ENCODE data around the gene KLHL14.

GRCh38 chr18:32698153-32698552 lies 74.7 kb downstream of the KLHL14 start:
- TF ChIP-seq REST (IDR thresholded peaks at IDR 0.05; ENCODE audit: insufficient read depth in 1 of 2, low read depth in 2 of 2, low read length in 1 of 2) (no peak), CTCF (IDR thresholded peaks at IDR 0.05) (no peak), POLR2AphosphoS5 (IDR thresholded peaks at IDR 0.05; ENCODE audit: low read depth, low read length) (no peak), SIN3A (IDR thresholded peaks at IDR 0.05; ENCODE audit: borderline replicate concordance, insufficient read depth, low read depth, low read length) (no peak), TCF7L2 (IDR thresholded peaks at IDR 0.05; ENCODE audit: low read depth, low read length) (no peak)
